MCF 10A (cell line): ENCODE measurements around the gene DMXL1. TPM values are rescaled to one million over a fixed set of nuclear protein-coding genes. Genes with fewer than 3 reads are reported as not detected.

Source experiments
- BruUV-seq: library from RNA; stranded (reverse); fragments of 400-500 nt; replicated peaks from 2 replicates; lab custom pipeline; 2021; lab: Mats Ljungman, UMichigan
- CTCF ChIA-PET: fragments of 300-600 bp; sonication (Branson Sonifier 250); formaldehyde crosslinking; extraction: SDS; loops from one replicate; lab custom pipeline; 2021; ENCODE audit warnings: antibody characterized with exemption, inconsistent platforms; lab: Yijun Ruan, JAX
- POLR2A ChIA-PET: fragments of 300-600, 350-650 bp; sonication (Branson Sonifier 250); formaldehyde crosslinking; extraction: SDS; loops from one replicate; lab custom pipeline; 2020; ENCODE audit warnings: antibody characterized with exemption, inconsistent platforms; lab: Yijun Ruan, JAX
- DNase-seq: peaks from one replicate; pipeline ENCODE4 v3.0.0-alpha.2; 2018; ENCODE audit not compliant: unreplicated experiment
- H3K27ac Mint-ChIP-seq: one replicate; pipeline ENCODE4 v1.8.0; 2022; ENCODE audit warnings: mild to moderate bottlenecking, low read depth, mixed read lengths; ENCODE audit not compliant: unreplicated experiment
- H3K27me3 Mint-ChIP-seq: one replicate; pipeline ENCODE4 v1.8.0; 2022; ENCODE audit warnings: mixed read lengths; ENCODE audit not compliant: insufficient read depth, unreplicated experiment
- H3K36me3 Mint-ChIP-seq: one replicate; pipeline ENCODE4 v1.8.0; 2022; ENCODE audit warnings: mild to moderate bottlenecking, moderate library complexity, mixed read lengths; ENCODE audit not compliant: insufficient read depth, unreplicated experiment
- H3K4me1 Mint-ChIP-seq: one replicate; pipeline ENCODE4 v1.8.0; 2022; ENCODE audit warnings: mixed read lengths; ENCODE audit not compliant: insufficient read depth, unreplicated experiment
- H3K4me3 Mint-ChIP-seq: one replicate; pipeline ENCODE4 v1.8.0; 2022; ENCODE audit warnings: mild to moderate bottlenecking, moderate library complexity, mixed read lengths; ENCODE audit not compliant: unreplicated experiment
- H3K9me3 Mint-ChIP-seq: one replicate; pipeline ENCODE4 v1.8.0; 2022; ENCODE audit warnings: mixed read lengths; ENCODE audit not compliant: unreplicated experiment
- intact Hi-C: fragments of 100-400 bp; cut with micrococcal nuclease; formaldehyde crosslinking; loops from 2 replicates; pipeline ENCODE4 v1.14.1; 2022
- total RNA-seq: library from RNA; stranded (reverse); gene quantifications from 2 replicates; pipeline ENCODE4 v1.2.3, GENCODE V29; 2022
- TF ChIP-seq, protein P1 (sequence below): fragments of 200-600 bp; IDR thresholded peaks from one replicate; pipeline ENCODE4 v1.8.0; 2022; ENCODE audit warnings: antibody characterized with exemption, mild to moderate bottlenecking; ENCODE audit not compliant: unreplicated experiment

Gene DMXL1
- total RNA-seq, 1 experiment from 2014 or later, result 45.1 TPM

DNA sequence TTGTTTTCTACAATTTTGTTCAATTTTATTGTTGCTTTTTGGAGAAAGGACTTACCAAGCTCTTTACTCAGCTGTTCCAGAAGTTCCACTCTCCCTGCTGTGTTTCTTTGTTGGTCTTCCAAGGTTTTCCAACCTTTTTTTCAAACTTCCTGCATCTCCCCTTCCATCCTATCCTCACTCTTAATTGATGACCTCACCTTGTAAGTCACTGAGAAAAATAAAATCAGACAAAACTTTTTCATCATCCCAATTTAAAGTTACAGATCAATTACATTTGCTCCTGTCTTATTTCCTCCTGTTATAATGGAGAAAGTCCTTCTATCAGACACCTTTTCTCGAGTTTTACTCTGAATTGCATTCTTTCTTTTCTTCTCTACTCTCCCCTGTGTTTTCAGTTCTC is 121.1 kb downstream of the DMXL1 start:
- ChIA-PET POLR2A (interaction anchor here (0.6 to 1.7 kb wide), 5 partner anchors 8 to 163 kb away, joined by 3 to 6 read pairs (median 3); no protein-coding TSS in a partner anchor), CTCF (interaction anchor here (1.0 to 1.9 kb wide), 3 partner anchors 11 to 221 kb away, joined by 3 to 5 read pairs (median 4); no protein-coding TSS in a partner anchor)
- Mint-ChIP-seq H3K4me1 (no peaks in the 10 kb centered on the region), H3K4me3 (no peak overlapping the region), H3K27me3 (no peaks in the 10 kb centered on the region), H3K36me3 (peaks cover 14% of the 10 kb centered on the region), H3K9me3 (no peaks in the 10 kb centered on the region), H3K27ac (no peak overlapping the region)
- intact Hi-C loops, result no loop called here
- DNase-seq, result no peak
- BruUV-seq, result no TSS peak
- TF ChIP-seq, protein P1, sequence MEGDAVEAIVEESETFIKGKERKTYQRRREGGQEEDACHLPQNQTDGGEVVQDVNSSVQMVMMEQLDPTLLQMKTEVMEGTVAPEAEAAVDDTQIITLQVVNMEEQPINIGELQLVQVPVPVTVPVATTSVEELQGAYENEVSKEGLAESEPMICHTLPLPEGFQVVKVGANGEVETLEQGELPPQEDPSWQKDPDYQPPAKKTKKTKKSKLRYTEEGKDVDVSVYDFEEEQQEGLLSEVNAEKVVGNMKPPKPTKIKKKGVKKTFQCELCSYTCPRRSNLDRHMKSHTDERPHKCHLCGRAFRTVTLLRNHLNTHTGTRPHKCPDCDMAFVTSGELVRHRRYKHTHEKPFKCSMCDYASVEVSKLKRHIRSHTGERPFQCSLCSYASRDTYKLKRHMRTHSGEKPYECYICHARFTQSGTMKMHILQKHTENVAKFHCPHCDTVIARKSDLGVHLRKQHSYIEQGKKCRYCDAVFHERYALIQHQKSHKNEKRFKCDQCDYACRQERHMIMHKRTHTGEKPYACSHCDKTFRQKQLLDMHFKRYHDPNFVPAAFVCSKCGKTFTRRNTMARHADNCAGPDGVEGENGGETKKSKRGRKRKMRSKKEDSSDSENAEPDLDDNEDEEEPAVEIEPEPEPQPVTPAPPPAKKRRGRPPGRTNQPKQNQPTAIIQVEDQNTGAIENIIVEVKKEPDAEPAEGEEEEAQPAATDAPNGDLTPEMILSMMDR, result no peak

DNA sequence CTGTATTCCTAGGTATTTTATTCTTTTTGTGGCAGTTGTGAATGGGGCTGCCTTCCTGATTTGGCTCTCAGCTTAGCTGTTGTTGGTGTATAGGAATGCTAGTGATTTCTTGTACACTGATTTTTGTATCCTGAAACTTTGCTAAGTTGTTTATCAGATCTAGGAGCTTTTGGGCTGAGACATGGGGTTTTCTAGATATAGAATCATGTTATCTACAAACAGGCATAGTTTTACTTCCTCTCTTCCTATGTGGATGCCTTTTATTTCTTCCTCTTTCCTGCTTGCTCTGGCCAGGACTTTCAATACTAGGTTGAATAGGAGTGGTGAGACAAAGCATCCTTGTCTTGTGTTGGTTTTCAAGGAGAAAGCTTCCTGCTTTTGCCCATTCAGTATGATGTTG is 129.9 kb downstream of the DMXL1 start:
- H3K36me3 Mint-ChIP-seq, result peaks cover 51% of the 10 kb centered on the region
- BruUV-seq, result no TSS peak
- H3K27ac Mint-ChIP-seq, result no peak overlapping the region
- CTCF ChIA-PET, result interaction anchor here (0.6 kb wide), 1 partner anchor 53 kb away, joined by 4 read pairs; no protein-coding TSS in a partner anchor
- DNase-seq, result no peak
- intact Hi-C loops, result no loop called here
- TF ChIP-seq, protein P1, result no peak
- no peaks in the 10 kb centered on the region for H3K4me1 Mint-ChIP-seq
- no peaks in the 10 kb centered on the region for H3K27me3 Mint-ChIP-seq
- peaks cover 17% of the 10 kb centered on the region for H3K9me3 Mint-ChIP-seq
- POLR2A ChIA-PET, result interaction anchor here (0.9 to 2.5 kb wide), 4 partner anchors 10 to 130 kb away, joined by 3 to 6 read pairs (median 4); partner anchors contain the start of gene DMXL1
- H3K4me3 Mint-ChIP-seq, result no peak overlapping the region

DNA sequence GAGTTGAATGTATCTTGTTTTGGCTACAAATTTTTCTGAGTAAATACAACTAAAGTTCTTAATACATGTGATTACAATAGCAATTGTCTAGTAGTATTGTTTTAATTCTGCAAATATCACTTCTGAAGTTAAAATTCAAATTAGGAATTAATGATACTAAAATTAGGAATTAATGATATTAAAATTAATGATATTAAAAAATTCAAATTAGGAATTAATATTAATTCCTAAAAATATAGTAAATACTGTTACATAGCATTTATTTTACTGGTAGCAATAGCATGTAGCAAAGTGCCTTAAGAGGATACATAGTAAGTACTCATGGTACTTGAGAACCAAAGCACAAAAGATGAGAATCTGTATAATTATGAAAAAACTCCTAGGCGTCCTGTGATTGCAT is 136.2 kb downstream of the DMXL1 start:
- peaks cover 43% of the 10 kb centered on the region for H3K36me3 Mint-ChIP-seq
- BruUV-seq, result no TSS peak
- intact Hi-C loops, result no loop called here
- no peak overlapping the region for H3K4me3 Mint-ChIP-seq
- no peaks in the 10 kb centered on the region for H3K27me3 Mint-ChIP-seq
- POLR2A ChIA-PET, result no interaction called here
- CTCF ChIA-PET, result interaction anchor here (0.7 kb wide), 1 partner anchor 26 kb away, joined by 3 read pairs; no protein-coding TSS in a partner anchor
- TF ChIP-seq, protein P1, result no peak
- no peak overlapping the region for H3K27ac Mint-ChIP-seq
- H3K9me3 Mint-ChIP-seq, result peaks cover 1% of the 10 kb centered on the region
- H3K4me1 Mint-ChIP-seq, result no peaks in the 10 kb centered on the region
- no peak for DNase-seq

DNA sequence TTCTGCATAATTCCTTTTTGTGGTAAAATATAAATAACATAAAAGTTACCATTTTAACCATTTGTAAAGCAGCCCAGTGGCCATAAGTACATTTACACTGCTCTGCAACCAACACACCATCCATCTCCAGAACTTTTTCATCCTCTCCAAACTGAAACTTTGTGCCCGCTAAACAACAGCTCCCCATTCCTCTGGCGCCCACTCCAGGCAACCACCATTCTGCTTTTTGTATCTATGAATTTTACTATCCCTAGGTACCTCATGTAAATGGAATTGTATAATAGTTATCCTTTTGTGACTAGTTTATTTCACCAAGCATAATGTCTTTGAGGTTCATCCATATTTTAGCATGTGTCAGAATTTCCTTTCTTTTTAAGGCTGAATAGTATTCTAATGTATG is 141.1 kb downstream of the DMXL1 start:
- Mint-ChIP-seq H3K27ac (no peak overlapping the region), H3K4me3 (no peak overlapping the region), H3K9me3 (no peaks in the 10 kb centered on the region), H3K27me3 (no peaks in the 10 kb centered on the region), H3K4me1 (no peaks in the 10 kb centered on the region), H3K36me3 (peaks cover 28% of the 10 kb centered on the region)
- ChIA-PET CTCF (no interaction called here), POLR2A (interaction anchor here (0.9 kb wide), 1 partner anchor 27 kb away, joined by 3 read pairs; no protein-coding TSS in a partner anchor)
- TF ChIP-seq, protein P1, result no peak
- no TSS peak for BruUV-seq
- intact Hi-C loops, result no loop called here
- no peak for DNase-seq
